ENCODE measurements around the gene CCDC146.
"Not testable (repeated sequence)": the region's sequence is repeated elsewhere in the genome, so short reads cannot be mapped to it uniquely, and the experiment has no call there.

DNA sequence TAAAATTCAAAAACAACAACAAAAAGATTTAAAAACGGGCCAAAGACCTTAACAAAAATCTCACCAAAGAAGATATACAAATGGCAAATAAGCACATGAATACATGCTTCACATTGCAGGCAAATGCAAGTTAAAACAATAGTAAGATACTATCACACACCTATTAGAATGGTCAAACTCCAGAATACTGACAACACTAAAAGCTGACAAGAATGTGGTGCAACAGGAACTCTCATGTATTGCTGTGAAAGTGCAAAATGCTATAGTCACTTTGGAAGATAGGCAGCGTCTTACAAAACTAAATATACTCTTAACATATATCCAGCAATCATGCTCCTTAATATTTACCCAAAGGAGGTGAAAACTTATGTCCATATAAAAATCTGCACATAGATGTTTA is 16.3 kb downstream of the CCDC146 start:
- TF ChIP-seq EZH2 (IDR thresholded peaks at IDR 0.05; ENCODE audit: borderline replicate concordance, low read depth, low read length, poor library complexity, severe bottlenecking); CTCF (conservative IDR thresholded peaks at IDR 0.05; ENCODE audit: low read depth, low read length): not testable (repeated sequence)

All from A673 (cell line).